ENCODE measurements around the gene IL18R1.

DNA sequence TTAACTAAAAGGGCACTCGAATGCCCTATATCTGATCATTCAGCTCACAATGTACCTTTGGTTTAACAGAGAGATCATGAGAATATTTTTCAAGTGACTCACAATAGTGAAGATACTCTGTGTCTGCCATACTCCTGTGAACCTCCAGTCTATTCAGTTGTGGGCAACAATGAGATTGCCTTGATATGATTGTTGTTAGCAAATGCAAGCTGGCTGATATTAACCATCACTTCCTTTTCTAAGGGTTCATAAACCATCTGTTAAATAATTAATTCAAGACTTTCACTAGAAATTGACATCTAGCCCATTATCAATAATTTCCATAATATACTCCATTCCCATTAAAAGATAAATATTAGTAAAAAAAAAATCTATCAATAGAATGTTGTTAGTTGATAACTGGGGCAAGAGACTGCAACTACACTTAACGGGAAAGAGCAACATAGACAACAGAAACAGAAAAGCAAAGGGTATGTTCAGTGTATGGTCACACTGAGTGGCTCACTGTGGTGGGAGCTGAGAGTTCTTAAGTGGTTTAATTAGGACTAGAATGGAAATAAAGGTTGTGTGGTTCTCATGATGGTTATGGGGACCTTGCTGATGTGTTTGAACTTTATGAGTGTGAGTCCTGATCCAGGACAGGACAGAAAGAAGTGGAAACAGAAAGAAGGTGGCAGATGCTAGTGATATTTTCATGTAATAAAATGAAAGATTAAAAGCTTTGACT lies 79.2 kb downstream of the IL18R1 start:
- TF ChIP-seq, protein P1, sequence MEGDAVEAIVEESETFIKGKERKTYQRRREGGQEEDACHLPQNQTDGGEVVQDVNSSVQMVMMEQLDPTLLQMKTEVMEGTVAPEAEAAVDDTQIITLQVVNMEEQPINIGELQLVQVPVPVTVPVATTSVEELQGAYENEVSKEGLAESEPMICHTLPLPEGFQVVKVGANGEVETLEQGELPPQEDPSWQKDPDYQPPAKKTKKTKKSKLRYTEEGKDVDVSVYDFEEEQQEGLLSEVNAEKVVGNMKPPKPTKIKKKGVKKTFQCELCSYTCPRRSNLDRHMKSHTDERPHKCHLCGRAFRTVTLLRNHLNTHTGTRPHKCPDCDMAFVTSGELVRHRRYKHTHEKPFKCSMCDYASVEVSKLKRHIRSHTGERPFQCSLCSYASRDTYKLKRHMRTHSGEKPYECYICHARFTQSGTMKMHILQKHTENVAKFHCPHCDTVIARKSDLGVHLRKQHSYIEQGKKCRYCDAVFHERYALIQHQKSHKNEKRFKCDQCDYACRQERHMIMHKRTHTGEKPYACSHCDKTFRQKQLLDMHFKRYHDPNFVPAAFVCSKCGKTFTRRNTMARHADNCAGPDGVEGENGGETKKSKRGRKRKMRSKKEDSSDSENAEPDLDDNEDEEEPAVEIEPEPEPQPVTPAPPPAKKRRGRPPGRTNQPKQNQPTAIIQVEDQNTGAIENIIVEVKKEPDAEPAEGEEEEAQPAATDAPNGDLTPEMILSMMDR (conservative IDR thresholded peaks at IDR 0.05) = no peak
- no peak for TF ChIP-seq EZH2 (IDR thresholded peaks at IDR 0.05; ENCODE audit: low read depth)

Data from PC-9 (cell line).